GM23338 (cell line): ENCODE data around the gene IMPDH1. TPM values are rescaled to one million over a fixed set of nuclear protein-coding genes. Genes with fewer than 3 reads are reported as not detected.

Experiments
- ATAC-seq: fragments of 200-7000 bp; cut with Tn5 transposase; 3 replicates; pipeline ENCODE4 v1.9.1; 2020
- DNase-seq: peaks from one replicate; pipeline ENCODE4 v3.0.0-alpha.2; 2015; ENCODE audit warnings: low spot score
- H2AFZ ChIP-seq: fragments of 200-600 bp; sonication (generic); 2 replicates; pipeline ENCODE4 v1.8.0; 2016; ENCODE audit warnings: antibody characterized with exemption, mild to moderate bottlenecking, moderate library complexity
- H3F3A ChIP-seq: fragments of 200-600 bp; sonication (generic); replicated peaks from 2 replicates; pipeline ENCODE4 v1.8.0; 2017; ENCODE audit warnings: antibody characterized with exemption, mixed run types, low read depth
- H3K27ac ChIP-seq: fragments of 200-600 bp; sonication (generic); 2 replicates; pipeline ENCODE4 v1.6.1; 2016; ENCODE audit warnings: low read depth
- H3K27me3 ChIP-seq: fragments of 200-600 bp; sonication (generic); 2 replicates; pipeline ENCODE4 v1.8.0; 2016; ENCODE audit warnings: mild to moderate bottlenecking, mixed run types, moderate library complexity; ENCODE audit not compliant: insufficient read depth
- H3K36me3 ChIP-seq: fragments of 200-600 bp; sonication (generic); 2 replicates; pipeline ENCODE4 v1.8.0; 2016; ENCODE audit warnings: mild to moderate bottlenecking; ENCODE audit not compliant: insufficient read depth
- H3K4me1 ChIP-seq: fragments of 200-600 bp; sonication (generic); 2 replicates; pipeline ENCODE4 v1.8.0; 2016; ENCODE audit warnings: mild to moderate bottlenecking, moderate library complexity; ENCODE audit not compliant: insufficient read depth
- H3K4me2 ChIP-seq: fragments of 200-600 bp; sonication (generic); 2 replicates; pipeline ENCODE4 v1.7.1; 2017; ENCODE audit warnings: mixed run types
- H3K4me3 ChIP-seq: fragments of 200-600 bp; sonication (generic); 2 replicates; pipeline ENCODE4 v1.6.1; 2016; ENCODE audit warnings: mixed run types
- H3K79me2 ChIP-seq: fragments of 200-600 bp; sonication (generic); replicated peaks from 2 replicates; pipeline ENCODE4 v1.8.0; 2017; ENCODE audit warnings: mild to moderate bottlenecking; ENCODE audit not compliant: insufficient read depth
- H3K9me2 ChIP-seq: fragments of 200-600 bp; sonication (generic); 2 replicates; pipeline ENCODE4 v1.8.0; 2017; ENCODE audit not compliant: insufficient read depth
- H4K20me1 ChIP-seq: fragments of 200-600 bp; sonication (generic); replicated peaks from 2 replicates; pipeline ENCODE4 v1.8.0; 2017; ENCODE audit warnings: mild to moderate bottlenecking; ENCODE audit not compliant: insufficient read depth
- H3K27ac Mint-ChIP-seq: 2 replicates; pipeline ENCODE4 v1.8.0; 2020; ENCODE audit warnings: inconsistent platforms, mild to moderate bottlenecking, moderate library complexity, mixed read lengths
- H3K27me3 Mint-ChIP-seq: 3 replicates; pipeline ENCODE4 v1.8.0; 2022; ENCODE audit warnings: low read depth, mild to moderate bottlenecking, moderate library complexity, mixed read lengths, inconsistent platforms; ENCODE audit not compliant: insufficient read depth, poor library complexity
- H3K36me3 Mint-ChIP-seq: 3 replicates; pipeline ENCODE4 v1.8.0; 2021; ENCODE audit warnings: low read depth, mild to moderate bottlenecking, inconsistent platforms, moderate library complexity, mixed read lengths
- H3K4me1 Mint-ChIP-seq: 3 replicates; pipeline ENCODE4 v1.8.0; 2020; ENCODE audit warnings: mild to moderate bottlenecking, inconsistent platforms, mixed read lengths
- H3K4me3 Mint-ChIP-seq: 3 replicates; pipeline ENCODE4 v1.8.0; 2021; ENCODE audit warnings: moderate library complexity, mild to moderate bottlenecking, inconsistent platforms, mixed read lengths
- H3K9me3 Mint-ChIP-seq: 3 replicates; pipeline ENCODE4 v1.8.0; 2020; ENCODE audit warnings: moderate library complexity, mild to moderate bottlenecking, inconsistent platforms, mixed read lengths
- CREB1 ChIP-seq: fragments of 250-450 bp; sonication (Bioruptor Pico); IDR thresholded peaks from 2 replicates; pipeline ENCODE4 v1.5.0; 2020; ENCODE audit warnings: low read depth, mild to moderate bottlenecking, moderate library complexity
- EZH2 ChIP-seq: fragments of 200-600 bp; sonication (generic); IDR thresholded peaks from one replicate; pipeline ENCODE4 v1.8.0; 2017; ENCODE audit warnings: antibody characterized with exemption, mild to moderate bottlenecking, low read depth; ENCODE audit not compliant: unreplicated experiment
- EZH2phosphoT487 ChIP-seq: fragments of 200-600 bp; sonication (generic); IDR thresholded peaks from one replicate; pipeline ENCODE4 v1.8.1; 2018; ENCODE audit warnings: antibody characterized with exemption; ENCODE audit not compliant: unreplicated experiment
- STAT1 ChIP-seq: IDR thresholded peaks from one replicate; pipeline ENCODE4 v1.6.1; 2016; ENCODE audit warnings: antibody characterized with exemption; ENCODE audit not compliant: unreplicated experiment
- ZNF462 ChIP-seq: fragments of 250-450 bp; sonication (Bioruptor Pico); IDR thresholded peaks from 2 replicates; pipeline ENCODE4 v1.5.0; 2020; ENCODE audit warnings: mild to moderate bottlenecking, moderate library complexity
- polyA plus RNA-seq: library from polyadenylated mRNA; unstranded; fragments of >200 nt; fragmentation: Nextera tagmentation; extraction: Ambion mirVana; gene quantifications from 2 replicates; pipeline ENCODE4 v1.2.1, GENCODE V29; 2016
- total RNA-seq: library from RNA; depleted of rRNA; stranded (reverse); fragments of >200 nt; shearing (Covaris generic); gene quantifications from 2 replicates; pipeline ENCODE4 v1.2.3, GENCODE V29; 2014

IMPDH1 gene
- total and polyA plus RNA-seq, 2 experiments from 2014 or later, result 16.4 to 48.3 TPM

- H3K4me3 ChIP-seq, result peak overlapping the region; percentile 46; the same call in 1 of the 2 replicates
- H3K9me2 ChIP-seq, result no peaks in the 10 kb centered on the region
- no peak overlapping the region for H3K27ac ChIP-seq
- no peaks in the 10 kb centered on the region for H4K20me1 ChIP-seq
- peak overlapping the region; percentile 55; the same call in 1 of the 2 replicates for H3K4me2 ChIP-seq
- no peak overlapping the region; the same call in 2 of the 3 replicates for H3K4me3 Mint-ChIP-seq
- DNase-seq (peak; percentile 65), ATAC-seq (peak; percentile 55)
- H3K4me1 ChIP-seq, result peaks cover 4% of the 10 kb centered on the region; the same call in 1 of the 2 replicates
- H3K79me2 ChIP-seq, result no peaks in the 10 kb centered on the region
- H3K36me3 Mint-ChIP-seq, result no peaks in the 10 kb centered on the region
- no peaks in the 10 kb centered on the region for H3K36me3 ChIP-seq
- H3K27me3 ChIP-seq, result peaks cover 84% of the 10 kb centered on the region
- peaks cover 8% of the 10 kb centered on the region for H3K4me1 Mint-ChIP-seq
- H3K27me3 Mint-ChIP-seq, result peaks cover 47% of the 10 kb centered on the region
- H3K9me3 Mint-ChIP-seq, result no peaks in the 10 kb centered on the region; the same call in 2 of the 3 replicates
- H2AFZ ChIP-seq, result peak overlapping the region; percentile 97
- TF ChIP-seq EZH2, result peak; percentile 40
- no peak for TF ChIP-seq STAT1
- TF ChIP-seq CREB1, result peak; percentile 35; the same call in 1 of the 2 replicates
- H3F3A ChIP-seq, result no peaks in the 10 kb centered on the region
- H3K27ac Mint-ChIP-seq, result no peak overlapping the region
Measured at GRCh38 chr7:128351296-128352152, 58.3 kb downstream of the IMPDH1 start.

- H3K36me3 Mint-ChIP-seq, result no peaks in the 10 kb centered on the region
- peaks cover 8% of the 10 kb centered on the region for H3K4me1 Mint-ChIP-seq
- no peaks in the 10 kb centered on the region; the same call in 2 of the 3 replicates for H3K9me3 Mint-ChIP-seq
- Histone ChIP-seq H3F3A (no peaks in the 10 kb centered on the region), H3K4me2 (peak overlapping the region; percentile 55; the same call in 1 of the 2 replicates), H2AFZ (peak overlapping the region; percentile 97), H4K20me1 (no peaks in the 10 kb centered on the region), H3K79me2 (no peaks in the 10 kb centered on the region), H3K4me3 (peak overlapping the region; percentile 46; the same call in 1 of the 2 replicates), H3K27me3 (peaks cover 84% of the 10 kb centered on the region), H3K9me2 (no peaks in the 10 kb centered on the region), H3K36me3 (no peaks in the 10 kb centered on the region), H3K4me1 (peaks cover 4% of the 10 kb centered on the region; the same call in 1 of the 2 replicates), H3K27ac (no peak overlapping the region)
- H3K27me3 Mint-ChIP-seq, result peaks cover 46% of the 10 kb centered on the region
- TF ChIP-seq ZNF462 (CRISPR knock-in tag), result no peak
- TF ChIP-seq EZH2phosphoT487, result peak; percentile 10
- no peak; the same call in 2 of the 3 replicates for ATAC-seq
- H3K4me3 Mint-ChIP-seq, result no peak overlapping the region; the same call in 2 of the 3 replicates
- DNase-seq, result no peak
- no peak overlapping the region for H3K27ac Mint-ChIP-seq
Measured at GRCh38 chr7:128350708-128351295, 59.0 kb downstream of the IMPDH1 start.
